Measurements from ENCODE around the gene VILL.

- TF ChIP-seq POLR2A (IDR thresholded peaks at IDR 0.05; ENCODE audit: low read length), result no peak
- TF ChIP-seq GATA1 (IDR thresholded peaks at IDR 0.05; ENCODE audit: low read depth, low read length), result no peak
Observed at GRCh38 chr3:37982331-37982730, 8.3 kb upstream of the VILL start.
